Activated CD4-positive, alpha-beta T cell treated with anti-CD3 and anti-CD28 coated beads for 48 hours (primary cell): ENCODE data around the gene CTPS1.

ENCODE experiments used
- DNase-seq: peaks from one replicate; pipeline ENCODE4 v3.0.0-alpha.2; 2020

The CTPS1 gene, protein sequence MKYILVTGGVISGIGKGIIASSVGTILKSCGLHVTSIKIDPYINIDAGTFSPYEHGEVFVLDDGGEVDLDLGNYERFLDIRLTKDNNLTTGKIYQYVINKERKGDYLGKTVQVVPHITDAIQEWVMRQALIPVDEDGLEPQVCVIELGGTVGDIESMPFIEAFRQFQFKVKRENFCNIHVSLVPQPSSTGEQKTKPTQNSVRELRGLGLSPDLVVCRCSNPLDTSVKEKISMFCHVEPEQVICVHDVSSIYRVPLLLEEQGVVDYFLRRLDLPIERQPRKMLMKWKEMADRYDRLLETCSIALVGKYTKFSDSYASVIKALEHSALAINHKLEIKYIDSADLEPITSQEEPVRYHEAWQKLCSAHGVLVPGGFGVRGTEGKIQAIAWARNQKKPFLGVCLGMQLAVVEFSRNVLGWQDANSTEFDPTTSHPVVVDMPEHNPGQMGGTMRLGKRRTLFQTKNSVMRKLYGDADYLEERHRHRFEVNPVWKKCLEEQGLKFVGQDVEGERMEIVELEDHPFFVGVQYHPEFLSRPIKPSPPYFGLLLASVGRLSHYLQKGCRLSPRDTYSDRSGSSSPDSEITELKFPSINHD

DNA sequence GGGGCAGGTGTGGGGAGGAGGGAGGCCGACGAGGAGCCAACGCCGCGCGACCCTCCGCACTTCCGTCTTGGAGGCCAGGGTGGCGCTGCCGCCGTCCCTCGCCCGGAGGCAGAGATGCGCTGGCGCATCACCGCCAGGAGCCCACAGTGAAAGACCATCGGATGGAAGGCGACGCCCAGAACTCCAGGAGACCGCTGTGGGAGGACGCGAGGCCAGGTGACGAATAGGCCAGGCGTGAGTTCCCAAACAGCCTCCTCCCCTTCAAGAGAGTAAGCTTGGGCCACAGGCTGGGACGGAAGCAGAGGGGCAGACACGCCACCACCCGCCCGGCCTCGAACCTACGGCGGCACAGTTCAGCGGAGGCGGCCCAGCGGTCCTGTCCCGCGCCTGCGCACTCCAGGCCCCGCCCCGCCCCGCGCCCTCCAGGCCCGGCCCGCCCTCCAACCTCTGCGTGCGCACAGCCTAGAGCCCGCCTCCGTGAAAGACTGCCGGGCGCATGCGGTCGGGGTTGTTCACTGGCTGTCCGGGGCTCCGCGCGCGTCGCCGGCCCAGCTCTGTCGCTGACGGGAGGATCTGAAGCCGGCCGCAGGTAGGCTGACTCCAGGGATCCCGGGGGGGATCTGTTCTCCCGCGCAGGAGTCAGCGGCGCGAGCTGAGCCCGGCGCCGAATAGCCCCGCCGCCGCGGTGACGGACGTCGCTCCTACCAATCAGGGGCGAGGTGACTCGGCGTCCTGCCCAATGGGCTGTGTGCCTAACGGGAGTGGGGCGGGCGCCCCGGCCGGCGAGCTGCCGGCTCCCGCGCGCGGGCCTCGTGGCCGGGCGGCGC, at the start of gene CTPS1:
CTPS1 (plus strand) TSS at position 456 of the 827 bp plus-strand sequence. CDS start 3,595 bp downstream, outside the sequence.
- peak; percentile 97 for DNase-seq

DNA sequence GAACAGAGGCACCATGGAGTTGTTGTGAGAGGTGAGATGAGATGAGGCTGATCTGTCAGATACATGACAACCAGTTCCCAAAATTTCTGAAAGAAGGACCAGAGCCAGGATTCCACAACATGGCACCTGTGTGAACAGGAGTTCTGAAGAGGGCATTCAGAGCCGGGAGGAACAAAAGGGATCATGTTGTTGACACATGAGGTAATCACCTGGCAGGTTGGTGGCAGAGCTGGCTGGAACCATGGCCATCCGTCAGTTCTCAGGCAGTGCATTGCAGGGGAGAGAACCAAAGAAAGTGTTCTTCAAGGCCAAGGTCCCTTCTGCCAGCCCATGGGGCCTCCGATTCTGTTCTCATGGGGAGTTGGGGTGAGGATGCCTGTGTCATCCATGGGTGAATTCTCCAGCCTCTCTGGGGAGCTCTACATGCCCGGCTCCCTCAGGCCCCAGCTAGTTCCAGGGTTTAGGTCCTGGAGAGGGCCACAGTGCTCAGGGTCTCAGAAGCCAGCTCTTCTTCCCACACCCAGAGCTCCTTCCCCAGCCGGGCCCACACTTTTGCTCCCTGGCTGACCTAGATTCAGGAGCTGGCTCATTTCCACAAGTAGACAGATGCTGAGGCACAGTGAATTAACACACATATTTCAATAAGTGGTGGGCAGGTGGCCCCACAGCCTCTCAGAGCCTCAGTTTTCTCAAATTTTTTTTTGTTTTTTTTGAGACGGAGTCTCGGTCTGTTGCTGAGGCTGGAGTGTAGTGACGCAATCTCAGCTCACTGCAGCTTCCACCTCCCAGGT, 49.1 kb upstream of the CTPS1 start:
- DNase-seq, result no peak

DNA sequence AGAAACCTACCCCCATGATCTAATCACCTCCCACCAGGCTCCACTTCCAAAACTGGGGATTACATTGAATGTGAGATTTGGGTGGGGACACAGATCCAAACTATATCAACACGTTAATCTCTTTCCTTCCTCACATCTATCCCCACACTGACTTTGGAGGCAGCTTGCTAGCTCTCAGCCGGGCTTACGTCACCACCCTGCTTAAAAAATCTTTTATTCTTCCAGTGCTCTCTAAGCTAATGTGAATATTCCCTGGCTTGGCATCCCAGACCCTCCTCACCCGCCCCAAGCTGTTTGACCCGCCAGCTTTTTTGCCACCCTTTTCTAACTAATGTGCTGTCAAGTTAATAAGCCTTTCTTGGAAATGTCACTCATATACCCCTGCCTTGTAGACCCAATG, 47.9 kb upstream of the CTPS1 start:
- DNase-seq, result no peak

DNA sequence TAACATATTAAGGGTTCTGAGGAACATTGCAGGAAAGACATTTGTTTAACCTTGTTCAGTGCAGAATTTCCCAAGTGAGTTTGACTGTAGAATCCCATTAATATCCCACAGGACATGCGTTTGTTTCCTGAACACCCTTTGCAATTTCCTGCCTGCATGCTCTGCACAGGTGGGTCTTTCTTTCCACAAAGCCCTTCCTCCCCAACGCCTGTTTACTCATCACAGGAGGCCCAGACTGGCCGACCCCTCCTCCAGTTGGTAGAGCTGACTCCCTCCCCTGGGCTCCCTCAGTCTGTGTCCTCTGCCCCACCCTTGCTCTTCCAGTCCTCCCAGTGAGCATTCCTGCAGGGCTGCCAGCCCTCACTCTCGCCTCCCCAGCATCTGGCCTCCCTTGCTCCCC, 47.5 kb upstream of the CTPS1 start:
- DNase-seq, result no peak

DNA sequence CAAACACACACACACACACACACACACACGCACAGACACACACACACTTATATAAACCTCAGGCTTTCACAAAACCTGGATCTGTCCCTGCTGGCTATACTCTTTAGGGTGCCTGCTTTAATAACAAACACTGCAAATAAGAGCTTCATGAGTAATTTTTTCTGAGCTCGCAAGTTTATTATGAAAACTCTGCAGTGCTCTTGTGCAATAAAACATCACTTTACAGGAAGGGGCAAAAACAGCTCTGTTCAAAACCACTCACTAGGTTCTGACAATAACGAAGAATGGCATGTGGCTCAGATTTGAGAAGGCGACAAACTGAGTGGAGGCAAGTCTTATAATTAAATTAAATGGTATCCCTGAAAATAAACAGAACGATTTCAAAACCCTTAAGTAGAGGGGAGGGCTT, 42.6 kb upstream of the CTPS1 start:
- DNase-seq, result no peak

DNA sequence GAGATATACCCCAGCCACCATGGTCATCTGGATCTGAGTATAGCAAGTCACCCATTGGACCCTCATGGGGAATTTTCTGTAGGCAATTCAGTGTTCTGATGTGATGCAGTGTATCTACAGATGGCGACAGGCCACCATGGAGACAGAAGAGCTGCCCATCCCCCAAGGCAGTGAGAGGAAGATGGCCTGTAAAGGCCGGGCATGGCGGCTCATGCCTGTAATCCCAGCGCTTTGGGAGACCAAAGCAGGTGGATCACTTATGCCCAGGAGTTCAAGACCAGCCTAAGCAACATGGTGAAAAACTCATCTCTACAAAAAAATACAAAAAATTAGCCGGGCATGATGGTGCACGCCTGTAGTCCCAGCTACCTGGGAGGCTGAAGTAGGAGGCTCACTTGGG, 41.1 kb upstream of the CTPS1 start:
- no peak for DNase-seq

DNA sequence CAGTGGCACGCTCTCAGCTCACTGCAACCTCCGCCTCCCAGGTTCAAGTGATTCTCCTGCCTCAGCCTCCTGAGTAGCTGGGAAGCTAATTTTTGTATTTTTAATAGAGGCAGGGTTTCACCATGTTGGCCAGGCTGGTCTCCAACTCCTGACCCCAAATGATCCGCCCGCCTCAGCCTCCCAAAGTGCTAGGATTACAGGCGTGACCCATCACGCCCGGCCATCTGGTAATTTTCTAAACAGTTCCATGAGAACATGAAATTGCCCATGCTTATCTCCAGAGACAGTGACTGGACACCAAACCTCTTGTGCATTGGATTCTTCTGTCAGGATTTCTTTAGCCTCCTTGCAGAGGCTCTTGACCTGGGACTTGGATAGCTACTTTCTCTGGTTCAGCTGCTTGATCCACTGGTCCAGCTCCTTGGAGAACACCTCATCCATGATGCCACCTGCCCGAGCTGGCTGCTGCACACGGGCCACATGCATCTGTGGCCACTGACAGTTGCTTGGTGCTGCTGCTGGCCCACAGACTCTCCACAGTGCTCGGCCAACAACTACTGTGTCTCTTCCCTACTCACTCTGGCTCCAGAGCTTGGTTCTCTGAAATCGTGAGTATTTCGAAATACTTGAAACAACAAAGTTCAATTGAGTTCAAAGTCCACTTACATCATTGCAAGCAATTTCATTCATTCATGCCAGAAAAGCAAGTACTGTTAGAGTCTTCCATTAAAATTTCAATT, 40.0 kb upstream of the CTPS1 start:
- DNase-seq, result no peak

DNA sequence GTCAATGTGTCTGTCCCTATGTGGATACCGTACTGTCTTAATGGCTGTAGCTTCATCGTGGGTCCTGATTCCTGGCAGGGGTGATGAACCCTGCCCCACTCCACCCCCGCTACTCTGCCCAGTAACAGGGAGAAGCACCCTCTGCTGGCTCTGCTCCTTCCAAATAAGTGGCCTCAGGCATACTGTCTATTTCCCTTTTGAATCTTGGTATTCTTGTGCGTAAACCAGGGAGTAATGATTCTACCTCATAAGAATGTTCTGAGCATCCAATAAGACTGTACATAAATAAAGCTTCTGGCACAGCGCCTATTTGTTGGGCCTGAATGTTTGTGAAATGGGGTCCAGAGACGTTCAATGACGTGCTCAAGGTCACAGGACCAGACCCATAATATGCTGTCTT, 35.2 kb upstream of the CTPS1 start:
- DNase-seq, result no peak

DNA sequence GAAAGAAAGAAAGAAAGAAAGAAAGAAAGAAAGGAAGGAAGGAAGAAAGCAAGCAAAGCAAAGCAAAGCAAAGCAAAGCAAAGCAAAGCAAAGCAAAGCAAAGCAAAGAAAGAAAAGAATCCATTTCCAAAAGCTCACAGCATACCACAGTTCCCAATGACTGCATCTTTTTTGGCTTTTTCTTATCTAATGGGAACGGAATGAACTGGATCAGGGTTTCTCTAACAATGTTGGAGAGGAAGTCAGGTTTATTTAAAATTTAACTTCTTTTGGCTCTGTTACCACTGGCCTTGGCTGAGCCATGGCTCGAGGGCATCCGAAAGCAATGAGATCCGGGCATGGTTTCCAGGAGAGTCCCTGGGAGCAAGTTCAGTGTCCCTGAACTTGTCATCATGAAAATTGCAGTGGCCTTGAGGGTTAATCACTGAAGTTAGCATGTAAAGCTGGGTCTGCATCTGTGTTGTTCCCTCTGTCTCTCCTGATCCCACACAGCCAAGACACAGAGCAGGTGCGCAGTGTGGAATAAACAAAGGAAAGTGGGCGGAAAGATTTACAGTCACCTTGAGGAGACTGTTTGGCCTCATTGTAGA, 34.6 kb upstream of the CTPS1 start:
- DNase-seq, result no peak

DNA sequence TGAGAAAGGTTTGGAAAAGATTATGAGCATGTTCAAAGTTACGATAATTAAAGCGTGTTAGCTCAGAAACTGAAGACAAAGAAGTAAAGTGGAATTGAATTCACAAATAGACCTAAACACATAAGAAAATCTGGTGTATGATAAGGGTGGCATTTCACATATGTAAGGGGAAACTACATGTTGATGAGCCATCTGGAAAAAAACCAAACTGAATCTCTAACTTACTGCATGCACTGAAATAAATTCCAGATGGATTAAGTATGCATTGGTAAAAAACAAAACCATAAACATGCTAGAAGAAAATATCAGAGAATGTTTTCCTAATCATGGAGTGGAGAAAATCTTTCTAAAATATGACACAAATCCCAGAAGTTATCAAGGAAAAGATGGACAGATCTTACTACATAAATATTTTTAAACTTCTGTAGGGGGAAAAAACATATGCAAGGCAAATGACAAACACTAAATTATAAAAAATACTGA, 34.0 kb upstream of the CTPS1 start:
- DNase-seq, result no peak

DNA sequence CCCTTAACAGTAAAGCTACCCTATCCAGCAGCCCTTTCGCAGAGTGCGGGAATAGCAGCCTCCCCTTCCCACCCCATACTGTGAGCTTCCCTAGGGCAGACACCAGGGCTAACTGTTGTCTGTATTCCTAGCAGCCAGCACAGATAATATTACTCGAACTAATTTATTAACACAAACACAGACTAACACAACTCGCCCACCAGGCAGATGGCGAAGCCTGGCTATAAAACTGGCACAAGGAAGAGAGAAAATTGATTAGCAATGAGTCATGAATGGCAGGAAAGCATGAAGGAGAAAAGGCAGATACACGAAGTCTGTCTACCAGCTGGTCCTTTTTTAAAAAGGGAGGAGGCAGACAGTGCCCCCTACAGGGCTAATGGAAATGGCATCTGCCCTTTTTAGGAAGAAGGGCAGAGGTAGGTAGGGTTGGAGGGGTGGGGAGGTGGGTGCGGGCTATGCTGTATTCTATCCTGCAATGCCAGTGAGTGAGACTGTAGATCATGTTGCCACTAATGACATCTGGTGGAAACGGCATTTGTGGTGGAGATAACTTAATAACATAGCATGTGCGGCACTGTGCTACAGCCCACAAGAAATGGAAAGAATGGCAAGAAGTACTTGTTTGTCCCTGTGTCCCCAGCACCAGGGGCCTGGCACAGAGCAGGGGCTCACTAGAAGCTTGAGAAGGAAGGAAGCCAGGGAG, 30.6 kb upstream of the CTPS1 start:
- DNase-seq, result peak; percentile 80

DNA sequence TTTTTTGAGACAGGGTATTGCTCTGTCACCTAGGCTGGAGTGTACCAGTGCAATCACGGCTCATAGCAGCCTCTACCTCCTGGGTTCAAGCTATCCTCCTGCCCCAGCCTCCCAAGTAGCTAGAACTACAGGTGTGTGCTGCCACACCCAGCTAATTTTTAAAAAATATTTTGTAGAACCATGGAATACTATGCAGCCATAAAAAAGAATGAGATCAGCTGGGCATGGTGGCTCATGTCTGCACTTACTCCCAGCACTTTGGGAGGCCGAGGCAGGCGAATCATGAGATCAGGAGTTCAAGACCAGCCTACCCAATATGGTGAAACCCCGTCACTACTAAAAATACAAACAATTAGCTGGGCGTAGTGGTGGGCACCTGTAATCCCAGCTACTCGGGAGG, 29.9 kb upstream of the CTPS1 start:
- no peak for DNase-seq

DNA sequence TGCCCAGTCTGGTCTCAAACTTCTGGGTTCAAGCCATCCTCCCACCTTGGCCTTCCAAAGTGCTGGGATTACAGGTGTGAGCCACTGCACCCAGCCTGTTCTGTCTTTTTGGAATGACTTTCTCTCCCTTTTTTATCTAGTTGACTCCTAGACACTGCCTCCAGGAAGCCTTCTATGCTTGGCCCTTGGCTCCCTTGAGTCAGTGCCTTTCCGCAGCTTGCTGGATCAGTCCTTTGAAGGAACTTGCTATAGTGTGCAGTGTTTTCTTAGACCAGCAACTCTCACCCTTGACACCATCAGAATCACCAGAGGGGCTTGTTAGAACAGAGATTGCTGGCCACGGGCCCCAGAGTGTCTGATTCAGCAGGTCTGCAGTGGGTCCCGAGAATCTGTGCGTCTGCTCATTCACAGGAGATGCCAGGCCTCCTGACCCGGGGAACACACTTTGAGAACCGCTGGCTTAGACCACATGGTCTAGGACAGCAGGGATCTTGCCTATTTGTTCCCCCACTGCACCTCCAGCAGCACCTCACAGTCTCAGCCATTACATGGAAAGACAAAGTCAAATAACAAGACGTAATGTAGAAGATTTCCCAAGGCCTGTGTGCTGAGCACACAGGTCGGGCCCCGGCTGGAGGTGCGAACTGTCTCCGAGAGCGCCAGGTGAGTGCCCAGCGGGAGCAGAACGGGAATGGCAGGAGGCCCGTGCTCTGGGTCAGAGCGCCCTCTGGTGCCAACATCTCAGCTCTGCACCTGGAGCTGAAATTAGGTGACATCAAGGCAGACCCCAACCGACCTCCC, 27.4 kb upstream of the CTPS1 start:
- peak; percentile 69 for DNase-seq

DNA sequence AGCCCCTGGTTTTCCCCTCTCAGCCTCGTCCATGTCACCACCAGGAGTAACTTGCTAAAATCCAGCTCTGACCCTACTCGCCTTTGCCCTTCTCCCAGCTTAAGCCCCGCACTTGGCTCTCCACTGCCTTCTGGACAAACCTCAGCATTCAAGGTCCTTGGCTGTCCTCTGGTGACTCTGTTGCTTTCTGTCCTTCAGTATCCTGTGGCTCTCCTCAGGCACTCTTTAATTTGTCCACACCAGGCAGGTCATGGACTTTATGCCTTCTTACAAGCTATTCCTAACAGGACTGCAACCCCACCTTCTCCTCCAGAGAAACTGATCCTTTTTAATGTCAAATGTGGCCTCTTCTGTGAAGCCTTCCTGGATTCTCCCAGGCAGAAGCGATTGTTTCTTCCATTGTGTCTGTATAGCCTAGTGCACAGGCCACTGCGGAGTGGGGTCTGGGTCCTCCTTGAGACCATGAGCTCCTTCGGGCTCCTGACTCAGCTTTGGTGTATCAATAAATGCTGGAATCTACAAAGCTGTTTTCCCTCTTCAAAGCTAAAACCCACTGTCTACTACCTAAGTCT, 26.7 kb upstream of the CTPS1 start:
- DNase-seq, result no peak

DNA sequence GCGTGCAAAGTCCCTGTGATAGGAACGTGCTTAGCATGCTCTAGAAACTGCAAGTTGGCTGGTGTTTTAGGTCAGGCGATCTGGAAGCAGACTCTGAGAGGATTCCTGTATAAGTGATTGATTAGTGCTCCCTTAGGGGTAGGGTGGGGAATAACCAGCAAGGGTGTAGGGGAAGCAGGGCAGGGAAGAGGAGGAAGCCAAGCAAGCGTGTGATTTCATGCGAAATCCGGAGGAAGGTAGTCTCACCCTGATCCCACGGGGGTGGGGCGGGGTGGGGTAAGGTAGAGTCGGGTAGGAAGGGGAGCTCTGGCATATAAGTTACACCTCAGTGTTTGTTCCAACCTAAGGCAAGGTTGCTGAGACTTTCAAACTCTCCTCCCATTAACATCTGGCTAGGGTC, 24.9 kb upstream of the CTPS1 start:
- DNase-seq, result no peak

DNA sequence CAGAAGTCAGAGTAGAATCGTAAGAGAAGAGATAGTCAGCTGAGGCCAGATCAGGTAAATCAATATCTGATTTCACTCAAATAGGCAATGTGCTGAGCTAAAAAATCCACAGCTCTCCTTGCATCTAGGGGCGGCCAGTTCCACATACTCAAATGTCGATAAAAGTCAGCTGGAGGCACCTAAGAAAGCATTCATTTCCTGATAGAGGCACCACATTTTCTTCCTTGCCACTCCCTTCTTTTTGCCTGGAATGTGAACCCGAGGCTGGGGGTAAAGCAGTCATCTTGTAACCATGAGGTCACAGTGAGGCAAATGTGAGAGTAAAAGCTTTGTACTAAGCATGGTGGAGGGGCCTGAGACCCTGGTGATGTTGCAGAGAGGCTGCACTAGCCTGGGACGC, 24.2 kb upstream of the CTPS1 start:
- no peak for DNase-seq

DNA sequence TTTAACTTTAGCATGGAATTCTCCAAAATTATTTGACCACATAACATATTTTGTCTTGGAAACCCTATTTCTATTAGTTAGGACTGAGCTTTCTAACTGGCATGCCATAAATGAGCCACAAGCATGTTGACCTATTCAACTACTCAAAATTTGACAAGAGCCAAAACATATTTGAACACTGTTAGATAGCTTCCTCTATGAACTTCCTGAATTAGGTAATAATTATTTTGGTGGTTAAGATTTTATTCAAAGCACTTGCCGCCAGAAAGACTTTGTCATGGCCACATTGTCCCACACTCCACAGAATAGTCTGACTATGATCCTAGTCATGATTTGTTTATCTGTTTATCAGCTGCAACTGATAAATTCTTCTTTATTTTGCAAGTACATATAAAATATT, 23.1 kb upstream of the CTPS1 start:
- DNase-seq, result no peak

DNA sequence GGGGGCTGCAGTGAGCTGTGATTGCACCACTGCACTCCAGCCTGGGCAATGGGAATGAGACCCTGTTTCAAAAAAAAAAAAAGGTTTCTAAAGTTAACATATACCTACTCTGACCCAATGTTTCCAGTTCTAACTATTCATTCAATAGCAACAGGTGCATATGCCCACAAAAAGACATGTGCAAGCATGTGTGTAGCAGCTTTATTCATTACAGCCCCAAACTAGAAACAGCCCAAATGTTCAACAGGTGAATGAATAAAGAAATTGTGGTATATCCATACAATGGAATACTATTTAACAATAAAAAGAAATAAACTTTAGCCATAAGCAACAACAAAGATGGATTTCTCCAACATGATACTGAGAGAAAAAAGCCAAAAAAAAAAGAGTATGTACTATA, 21.3 kb upstream of the CTPS1 start:
- DNase-seq, result no peak

DNA sequence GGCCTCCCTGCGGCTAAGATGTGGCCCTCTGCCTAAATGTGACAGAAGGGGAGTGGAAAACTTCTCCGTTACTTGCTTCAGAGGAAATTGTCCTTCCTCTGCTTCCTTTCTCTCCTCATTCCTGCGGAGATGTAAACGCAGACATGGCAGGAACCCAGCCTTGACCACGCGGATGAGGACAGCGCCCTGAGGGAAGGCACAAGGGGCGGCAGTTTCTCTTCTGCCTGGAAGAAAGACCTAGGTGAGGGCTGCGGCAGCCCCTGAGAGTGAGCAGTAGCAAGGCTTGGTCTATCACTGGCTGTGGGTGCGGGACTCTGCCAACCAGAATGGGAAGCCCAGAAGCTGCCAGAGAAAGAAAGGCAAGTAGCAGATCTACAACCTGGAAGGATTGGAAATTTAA, 14.0 kb upstream of the CTPS1 start:
- no peak for DNase-seq

DNA sequence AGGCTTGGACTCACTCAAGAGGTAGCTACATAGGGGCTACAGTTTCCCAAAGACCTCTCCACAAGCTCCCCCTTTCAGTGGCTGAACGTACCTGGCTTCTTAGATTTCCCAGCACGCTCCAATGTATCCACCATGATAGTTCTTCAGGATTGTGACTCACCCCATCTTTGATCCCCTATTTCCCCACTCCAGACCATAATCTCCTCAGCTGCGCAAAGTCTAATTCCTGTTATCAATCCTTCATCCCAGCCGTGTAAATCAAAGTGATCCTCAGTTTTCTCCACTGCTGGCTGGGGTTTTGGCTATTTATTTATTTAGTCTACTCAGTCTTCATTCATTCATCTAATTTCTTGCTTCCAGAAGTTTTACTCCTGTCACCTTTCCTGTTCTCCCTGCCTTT, 13.1 kb upstream of the CTPS1 start:
- DNase-seq, result no peak
